A673 (cell line): Measurements from ENCODE around the gene MVB12B.

Source experiments
- EZH2 ChIP-seq: fragments of 200-600 bp; sonication (generic); IDR thresholded peaks from 2 replicates; pipeline ENCODE4 v1.6.1; 2017; ENCODE audit warnings: borderline replicate concordance, low read depth, mild to moderate bottlenecking, mixed read lengths, antibody characterized with exemption, low read length; ENCODE audit not compliant: poor library complexity, severe bottlenecking
- TF ChIP-seq, protein P1 (sequence below): fragments of 300-800, 200-600 bp; sonication (generic); conservative IDR thresholded peaks from 2 replicates; pipeline ENCODE4 v1.5.1; 2017; ENCODE audit warnings: low read depth, mild to moderate bottlenecking, antibody characterized with exemption, low read length, moderate library complexity, mixed read lengths

DNA sequence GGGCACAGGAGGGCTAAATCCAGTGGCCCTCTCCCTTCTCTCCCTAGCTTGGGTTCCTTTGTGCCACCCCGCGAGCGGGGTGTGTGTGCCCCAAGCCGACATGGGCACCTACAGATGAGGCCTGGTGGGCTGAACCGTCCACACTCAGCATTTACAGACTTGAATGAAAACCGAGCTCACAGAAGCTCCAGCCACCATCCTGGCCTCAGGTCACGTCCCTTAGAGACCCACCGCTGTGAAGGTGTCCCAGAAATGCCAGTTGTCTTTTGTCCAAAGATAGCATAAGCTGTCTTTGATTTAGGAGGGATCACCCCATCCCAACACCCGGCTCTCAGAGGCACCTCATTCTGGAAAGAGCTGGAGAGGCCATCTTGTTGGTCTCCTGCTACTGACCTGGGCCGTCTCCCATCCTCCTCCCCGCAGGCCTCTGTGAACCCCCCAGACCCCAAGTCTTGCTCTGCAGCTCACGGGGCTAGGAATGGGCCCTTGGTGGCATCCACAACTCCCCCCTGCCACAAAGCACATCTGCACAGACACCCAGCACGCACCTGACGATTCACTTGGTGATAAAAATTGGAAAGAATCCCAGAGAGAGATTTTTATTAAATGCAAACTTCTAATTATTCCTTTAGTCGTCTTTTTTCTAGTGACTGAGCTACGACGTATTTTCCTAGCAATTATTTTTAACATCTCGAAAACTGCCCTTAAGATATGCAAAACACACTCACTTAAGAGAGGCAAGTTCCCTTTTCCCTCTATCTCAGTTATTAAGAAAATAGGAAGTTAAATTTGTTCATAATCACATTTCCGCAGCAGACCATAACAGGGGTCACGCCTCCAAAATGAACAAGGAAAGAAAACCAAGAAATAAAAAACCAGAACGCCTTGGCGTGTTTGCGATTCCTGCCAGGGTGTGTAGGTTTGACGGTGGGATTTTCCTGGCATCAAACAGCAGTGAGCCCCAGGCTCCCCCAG, 206.6 kb downstream of the MVB12B start:
- no peak for TF ChIP-seq EZH2
- TF ChIP-seq, protein P1, sequence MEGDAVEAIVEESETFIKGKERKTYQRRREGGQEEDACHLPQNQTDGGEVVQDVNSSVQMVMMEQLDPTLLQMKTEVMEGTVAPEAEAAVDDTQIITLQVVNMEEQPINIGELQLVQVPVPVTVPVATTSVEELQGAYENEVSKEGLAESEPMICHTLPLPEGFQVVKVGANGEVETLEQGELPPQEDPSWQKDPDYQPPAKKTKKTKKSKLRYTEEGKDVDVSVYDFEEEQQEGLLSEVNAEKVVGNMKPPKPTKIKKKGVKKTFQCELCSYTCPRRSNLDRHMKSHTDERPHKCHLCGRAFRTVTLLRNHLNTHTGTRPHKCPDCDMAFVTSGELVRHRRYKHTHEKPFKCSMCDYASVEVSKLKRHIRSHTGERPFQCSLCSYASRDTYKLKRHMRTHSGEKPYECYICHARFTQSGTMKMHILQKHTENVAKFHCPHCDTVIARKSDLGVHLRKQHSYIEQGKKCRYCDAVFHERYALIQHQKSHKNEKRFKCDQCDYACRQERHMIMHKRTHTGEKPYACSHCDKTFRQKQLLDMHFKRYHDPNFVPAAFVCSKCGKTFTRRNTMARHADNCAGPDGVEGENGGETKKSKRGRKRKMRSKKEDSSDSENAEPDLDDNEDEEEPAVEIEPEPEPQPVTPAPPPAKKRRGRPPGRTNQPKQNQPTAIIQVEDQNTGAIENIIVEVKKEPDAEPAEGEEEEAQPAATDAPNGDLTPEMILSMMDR, result no peak
